ENCODE results near the gene COX7B2. TPM values are rescaled to one million over a fixed set of nuclear protein-coding genes. Genes with fewer than 3 reads are reported as not detected.
A peak's percentile ranks its signal among the peaks of the same experiment; 100 is the strongest.

The COX7B2 gene
- total and polyA plus RNA-seq, 4 donors = not detected

DNA sequence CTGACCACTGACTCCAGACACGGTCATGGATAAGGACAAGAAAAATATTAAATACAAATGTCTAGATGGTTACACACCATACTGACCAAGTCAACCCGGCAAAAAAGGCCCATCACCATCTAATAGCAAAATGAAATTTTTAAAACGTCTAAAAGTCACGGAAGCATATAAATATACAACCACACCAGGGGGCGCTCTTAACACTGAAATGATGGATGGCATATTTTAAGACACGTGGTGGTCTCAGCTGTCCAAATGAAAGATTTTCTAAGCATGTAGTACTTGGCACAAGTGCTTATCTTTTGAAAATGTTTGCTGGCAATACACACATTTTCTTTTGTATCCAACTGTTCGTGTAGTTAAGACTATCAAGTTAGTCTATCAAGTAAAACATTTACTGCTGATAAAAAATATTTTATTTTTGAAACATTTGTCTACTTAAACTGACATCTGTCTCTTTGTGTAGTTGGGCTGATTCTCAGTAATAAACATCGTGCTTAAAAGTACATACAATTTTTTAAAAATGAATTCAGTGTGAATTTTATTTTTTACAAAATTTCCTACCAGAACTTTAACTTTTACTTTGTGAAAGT is 64.6 kb downstream of the COX7B2 start:
- no peaks in the 10 kb centered on the region for H3K36me3 ChIP-seq (ENCODE audit: control insufficient read depth in 4 of 4, insufficient read depth in 4 of 4, low read length in 4 of 4)
- no peaks in the 10 kb centered on the region for H3K9me3 ChIP-seq (ENCODE audit: control insufficient read depth in 4 of 4, insufficient read depth in 3 of 4, low read length in 3 of 4)
- H3K9ac ChIP-seq (ENCODE audit: insufficient read depth in 1 of 2, low read length in 2 of 2) = no peak overlapping the region
- TF ChIP-seq, protein P1, sequence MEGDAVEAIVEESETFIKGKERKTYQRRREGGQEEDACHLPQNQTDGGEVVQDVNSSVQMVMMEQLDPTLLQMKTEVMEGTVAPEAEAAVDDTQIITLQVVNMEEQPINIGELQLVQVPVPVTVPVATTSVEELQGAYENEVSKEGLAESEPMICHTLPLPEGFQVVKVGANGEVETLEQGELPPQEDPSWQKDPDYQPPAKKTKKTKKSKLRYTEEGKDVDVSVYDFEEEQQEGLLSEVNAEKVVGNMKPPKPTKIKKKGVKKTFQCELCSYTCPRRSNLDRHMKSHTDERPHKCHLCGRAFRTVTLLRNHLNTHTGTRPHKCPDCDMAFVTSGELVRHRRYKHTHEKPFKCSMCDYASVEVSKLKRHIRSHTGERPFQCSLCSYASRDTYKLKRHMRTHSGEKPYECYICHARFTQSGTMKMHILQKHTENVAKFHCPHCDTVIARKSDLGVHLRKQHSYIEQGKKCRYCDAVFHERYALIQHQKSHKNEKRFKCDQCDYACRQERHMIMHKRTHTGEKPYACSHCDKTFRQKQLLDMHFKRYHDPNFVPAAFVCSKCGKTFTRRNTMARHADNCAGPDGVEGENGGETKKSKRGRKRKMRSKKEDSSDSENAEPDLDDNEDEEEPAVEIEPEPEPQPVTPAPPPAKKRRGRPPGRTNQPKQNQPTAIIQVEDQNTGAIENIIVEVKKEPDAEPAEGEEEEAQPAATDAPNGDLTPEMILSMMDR (IDR thresholded peaks at IDR 0.05; ENCODE audit: control extremely low read depth, extremely low read depth) = peak; percentile 27
- no peaks in the 10 kb centered on the region for H3K27me3 ChIP-seq (ENCODE audit: control insufficient read depth in 3 of 3, insufficient read depth in 3 of 3, low read length in 2 of 3)
- ATAC-seq (ENCODE audit: insufficient read depth, low FRiP score) (no peak), DNase-seq (peak; percentile 31 to 78 (median 69))
- H3K4me3 ChIP-seq = no peak overlapping the region
- H3K27ac ChIP-seq (ENCODE audit: low read depth in 1 of 2, low read length in 1 of 2) = no peak overlapping the region
- peaks cover 0 to 2% (median 0%) of the 10 kb centered on the region in 5 donors for H3K4me1 ChIP-seq (ENCODE audit: control insufficient read depth in 5 of 5, insufficient read depth in 5 of 5, low read length in 5 of 5)
- 6 to 10% methylated on average over 8 of the region's 8 CpGs for WGBS, 2 donors

DNA sequence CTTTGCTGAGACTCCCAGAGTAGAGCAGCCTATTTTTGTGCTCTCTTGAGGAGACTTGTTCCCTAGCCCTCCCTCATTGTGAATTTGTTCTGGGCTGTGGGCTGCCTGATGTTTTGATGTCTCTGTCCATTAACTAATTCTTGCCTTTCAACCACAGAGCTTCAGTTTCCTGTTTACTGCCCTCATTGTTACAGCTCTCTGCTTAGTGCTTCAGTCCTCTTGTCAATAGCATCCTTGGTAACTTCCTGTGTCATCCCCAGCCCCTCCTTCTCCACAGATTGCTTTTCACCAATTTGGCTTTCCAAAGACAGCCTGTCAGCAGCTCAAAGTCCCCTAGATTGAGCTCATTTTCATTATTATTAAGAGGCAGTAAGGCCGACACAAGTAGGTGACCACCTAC is 69.9 kb downstream of the COX7B2 start:
- Histone ChIP-seq H3K36me3 (ENCODE audit: control insufficient read depth in 4 of 4, insufficient read depth in 4 of 4, low read length in 4 of 4) (no peaks in the 10 kb centered on the region), H3K4me1 (ENCODE audit: control insufficient read depth in 5 of 5, insufficient read depth in 5 of 5, low read length in 5 of 5) (no peaks in the 10 kb centered on the region), H3K4me3 (no peak overlapping the region), H3K27me3 (ENCODE audit: control insufficient read depth in 3 of 3, insufficient read depth in 3 of 3, low read length in 2 of 3) (no peaks in the 10 kb centered on the region), H3K9ac (ENCODE audit: insufficient read depth in 1 of 2, low read length in 2 of 2) (no peak overlapping the region), H3K27ac (ENCODE audit: low read depth in 1 of 2, low read length in 1 of 2) (no peak overlapping the region), H3K9me3 (ENCODE audit: control insufficient read depth in 4 of 4, insufficient read depth in 3 of 4, low read length in 3 of 4) (no peaks in the 10 kb centered on the region)
- TF ChIP-seq, protein P1 (IDR thresholded peaks at IDR 0.05; ENCODE audit: control extremely low read depth, extremely low read depth) = no peak
- DNase-seq (peak in 1 of 3 donors; percentile 15), ATAC-seq (ENCODE audit: insufficient read depth, low FRiP score) (no peak)
- WGBS, 2 donors = 59 to 64% methylated on average over 1 of the region's 1 CpG

DNA sequence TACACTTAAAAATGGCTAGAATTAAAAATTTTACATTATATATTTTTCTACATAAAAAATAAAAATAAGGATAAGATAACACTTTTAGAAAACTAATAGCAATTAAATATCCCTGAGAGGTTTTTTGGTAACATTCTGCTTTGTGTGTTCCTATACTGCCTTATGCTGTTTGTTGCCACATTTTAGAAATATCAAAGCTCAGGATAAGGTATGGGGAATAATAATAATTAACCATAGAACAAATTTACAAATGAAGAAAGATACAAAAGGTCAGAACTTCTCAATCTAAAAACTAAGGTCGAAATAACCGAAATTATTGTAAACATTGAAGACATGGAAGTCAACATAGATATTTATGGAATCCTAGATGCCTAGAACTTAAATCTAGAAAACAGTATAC is 71.4 kb downstream of the COX7B2 start:
- Histone ChIP-seq H3K4me3 (no peak overlapping the region), H3K4me1 (ENCODE audit: control insufficient read depth in 5 of 5, insufficient read depth in 5 of 5, low read length in 5 of 5) (no peaks in the 10 kb centered on the region), H3K9ac (ENCODE audit: insufficient read depth in 1 of 2, low read length in 2 of 2) (no peak overlapping the region), H3K9me3 (ENCODE audit: control insufficient read depth in 4 of 4, insufficient read depth in 3 of 4, low read length in 3 of 4) (no peaks in the 10 kb centered on the region), H3K27ac (ENCODE audit: low read depth in 1 of 2, low read length in 1 of 2) (no peak overlapping the region), H3K27me3 (ENCODE audit: control insufficient read depth in 3 of 3, insufficient read depth in 3 of 3, low read length in 2 of 3) (no peaks in the 10 kb centered on the region), H3K36me3 (ENCODE audit: control insufficient read depth in 4 of 4, insufficient read depth in 4 of 4, low read length in 4 of 4) (no peaks in the 10 kb centered on the region)
- 68 to 82% methylated on average over 2 of the region's 2 CpGs for WGBS, 2 donors
- TF ChIP-seq, protein P1 (IDR thresholded peaks at IDR 0.05; ENCODE audit: control extremely low read depth, extremely low read depth) = no peak
- DNase-seq (no peak), ATAC-seq (ENCODE audit: insufficient read depth, low FRiP score) (no peak)

DNA sequence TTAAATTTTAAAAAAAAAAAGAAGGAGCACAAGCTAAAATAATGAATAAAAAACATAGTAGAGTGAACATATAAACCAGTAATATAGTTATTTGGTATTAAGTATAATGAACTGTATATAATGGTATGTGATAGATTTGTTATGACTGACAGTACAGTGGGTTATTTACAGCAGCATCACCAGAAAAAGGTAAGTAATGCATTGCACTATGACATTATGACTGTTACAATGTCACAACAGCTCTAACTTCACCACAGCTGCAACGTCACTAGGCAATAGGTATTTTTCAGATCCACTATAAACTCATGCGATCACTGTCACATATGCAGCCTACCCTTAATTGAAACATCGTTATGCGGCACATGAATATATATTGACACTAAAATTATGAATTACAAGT is 72.5 kb downstream of the COX7B2 start:
- H3K27ac ChIP-seq (ENCODE audit: low read depth in 1 of 2, low read length in 1 of 2) = no peak overlapping the region
- DNase-seq (no peak), ATAC-seq (ENCODE audit: insufficient read depth, low FRiP score) (no peak)
- WGBS, 2 donors = 94 to 97% methylated on average over 4 of the region's 4 CpGs
- TF ChIP-seq, protein P1 (IDR thresholded peaks at IDR 0.05; ENCODE audit: control extremely low read depth, extremely low read depth) = no peak
- H3K4me1 ChIP-seq (ENCODE audit: control insufficient read depth in 5 of 5, insufficient read depth in 5 of 5, low read length in 5 of 5) = no peaks in the 10 kb centered on the region
- no peak overlapping the region for H3K9ac ChIP-seq (ENCODE audit: insufficient read depth in 1 of 2, low read length in 2 of 2)
- no peaks in the 10 kb centered on the region for H3K27me3 ChIP-seq (ENCODE audit: control insufficient read depth in 3 of 3, insufficient read depth in 3 of 3, low read length in 2 of 3)
- no peak overlapping the region for H3K4me3 ChIP-seq
- H3K36me3 ChIP-seq (ENCODE audit: control insufficient read depth in 4 of 4, insufficient read depth in 4 of 4, low read length in 4 of 4) = no peaks in the 10 kb centered on the region
- no peaks in the 10 kb centered on the region for H3K9me3 ChIP-seq (ENCODE audit: control insufficient read depth in 4 of 4, insufficient read depth in 3 of 4, low read length in 3 of 4)
